Measurements from ENCODE around the gene SSC4D.
A peak's percentile ranks its signal among the peaks of the same experiment; 100 is the strongest.
"Not testable (repeated sequence)": the region's sequence is repeated elsewhere in the genome, so short reads cannot be mapped to it uniquely, and the experiment has no call there.

Gene SSC4D

GRCh38 chr7:76381814-76382213 lies 27.7 kb downstream of the SSC4D start:
- DNase-seq = no peak

- DNase-seq = no peak
Measured at GRCh38 chr7:76380623-76380966, 28.9 kb downstream of the SSC4D start.

- DNase-seq = no peak
Measured at GRCh38 chr7:76377186-76377918, 32.1 kb downstream of the SSC4D start.

GRCh38 chr7:76375251-76375650 lies 34.2 kb downstream of the SSC4D start:
- no peak for DNase-seq

- no peak for DNase-seq
Measured at GRCh38 chr7:76372984-76373833, 36.3 kb downstream of the SSC4D start.

- DNase-seq = no peak
Measured at GRCh38 chr7:76371396-76371795, 38.1 kb downstream of the SSC4D start.

- no peak for DNase-seq
Measured at GRCh38 chr7:76369018-76369417, 40.5 kb downstream of the SSC4D start.

- no peak for DNase-seq
Measured at GRCh38 chr7:76368190-76368589, 41.3 kb downstream of the SSC4D start.

GRCh38 chr7:76364198-76364584 lies 45.3 kb downstream of the SSC4D start:
- DNase-seq = no peak

GRCh38 chr7:76363754-76364153 lies 45.7 kb downstream of the SSC4D start:
- not testable (repeated sequence) for DNase-seq

- no peak for DNase-seq
Measured at GRCh38 chr7:76359978-76360638, 49.4 kb downstream of the SSC4D start.

GRCh38 chr7:76359111-76359977 lies 50.2 kb downstream of the SSC4D start:
- peak; percentile 91 for DNase-seq

GRCh38 chr7:76358481-76359110 lies 50.9 kb downstream of the SSC4D start, which contains the start of gene YWHAG:
TSS of gene YWHAG (minus strand) at chr7:76358991. CDS start at chr7:76358808, 183 bp downstream.
- peak; percentile 85 for DNase-seq

GRCh38 chr7:76358011-76358480 lies 51.5 kb downstream of the SSC4D start:
- DNase-seq = peak; percentile 28

- DNase-seq = no peak
Measured at GRCh38 chr7:76357475-76358010, 52.0 kb downstream of the SSC4D start.

GRCh38 chr7:76356823-76357222 lies 52.7 kb downstream of the SSC4D start:
- DNase-seq = no peak

- no peak for DNase-seq
Measured at GRCh38 chr7:76356115-76356514, 53.4 kb downstream of the SSC4D start.

- no peak for DNase-seq
Measured at GRCh38 chr7:76354981-76355730, 54.3 kb downstream of the SSC4D start.

- DNase-seq = no peak
Measured at GRCh38 chr7:76354516-76354915, 55.0 kb downstream of the SSC4D start.

- DNase-seq = no peak
Measured at GRCh38 chr7:76353744-76354143, 55.8 kb downstream of the SSC4D start.

- DNase-seq = no peak
Measured at GRCh38 chr7:76352193-76352592, 57.3 kb downstream of the SSC4D start.

Data from activated CD4-positive, alpha-beta T cell treated with anti-CD3 and anti-CD28 coated beads, Interleukin-2, amount 50 U/mL, for 1 hour (primary cell).